A549 (cell line): ENCODE measurements around the gene GPATCH3. TPM values are rescaled to one million over a fixed set of nuclear protein-coding genes. Genes with fewer than 3 reads are reported as not detected.

Experiments used
- BCL3 ChIP-seq: fragments of >200 bp; sonication (Bioruptor Twin); formaldehyde crosslinking; IDR thresholded peaks from 3 replicates; pipeline ENCODE4 v1.6.1; 2016
- BHLHE40 ChIP-seq: IDR thresholded peaks from 2 replicates; pipeline ENCODE4 v1.6.1; 2012; ENCODE audit warnings: low read depth, low read length, inconsistent platforms
- CBX2 ChIP-seq: fragments of 200-600 bp; sonication (generic); IDR thresholded peaks from 2 replicates; pipeline ENCODE4 v1.6.1; 2016; ENCODE audit warnings: low read depth, mild to moderate bottlenecking, borderline replicate concordance
- CEBPB ChIP-seq, 2 experiments: fragments of >200 bp in 1 of 2; sonication (Bioruptor Twin) in 1 of 2; formaldehyde crosslinking in 1 of 2; IDR thresholded peaks; 2 replicates each; pipeline ENCODE4 v1.6.1; 2012 to 2016
- CHD2 ChIP-seq: fragments of 150-350 bp; IDR thresholded peaks from 2 replicates; pipeline ENCODE4 v1.6.1; 2014; ENCODE audit warnings: low read length; ENCODE audit not compliant: partially characterized antibody
- E2F6 ChIP-seq: IDR thresholded peaks from 2 replicates; pipeline ENCODE4 v1.6.1; 2012; ENCODE audit warnings: low read depth, borderline replicate concordance
- EP300 ChIP-seq, 2 experiments: fragments of >200 bp; sonication (Bioruptor Twin); formaldehyde crosslinking; IDR thresholded peaks; 2 replicates in 1 of 2; 3 replicates in 1 of 2; pipeline ENCODE4 v1.6.1; 2016 to 2017
- FOSB ChIP-seq: fragments of 250-450 bp; sonication (Bioruptor Pico); IDR thresholded peaks from 2 replicates; pipeline ENCODE4 v1.5.0; 2020; ENCODE audit warnings: mild to moderate bottlenecking, moderate library complexity
- HDAC2 ChIP-seq: fragments of 200-600 bp; sonication (generic); IDR thresholded peaks from 2 replicates; pipeline ENCODE4 v1.6.1; 2016
- HES2 ChIP-seq: fragments of >200 bp; sonication (Bioruptor Twin); formaldehyde crosslinking; IDR thresholded peaks from 2 replicates; pipeline ENCODE4 v1.6.1; 2016
- HOXB13 ChIP-seq: fragments of 250-450 bp; sonication (Bioruptor Pico); IDR thresholded peaks from 2 replicates; pipeline ENCODE4 v1.5.0; 2020; ENCODE audit warnings: low read depth, mild to moderate bottlenecking, moderate library complexity
- JUN ChIP-seq, 2 experiments: fragments of >200 bp; sonication (Bioruptor Twin); formaldehyde crosslinking; IDR thresholded peaks; 2 replicates in 1 of 2; 3 replicates in 1 of 2; pipeline ENCODE4 v1.6.1; 2016 to 2017
- JUNB ChIP-seq: fragments of >200 bp; sonication (Bioruptor Twin); formaldehyde crosslinking; IDR thresholded peaks from 2 replicates; pipeline ENCODE4 v1.6.1; 2016
- KDM1A ChIP-seq: fragments of 200-600 bp; sonication (generic); IDR thresholded peaks from 2 replicates; pipeline ENCODE4 v1.6.1; 2016; ENCODE audit warnings: low read depth, mild to moderate bottlenecking
- KDM5A ChIP-seq: fragments of 200-600 bp; sonication (generic); IDR thresholded peaks from 2 replicates; pipeline ENCODE4 v1.6.1; 2016; ENCODE audit warnings: antibody characterized with exemption, mild to moderate bottlenecking
- MAX ChIP-seq: IDR thresholded peaks from 2 replicates; pipeline ENCODE4 v1.6.1; 2012
- NFE2L2 ChIP-seq: fragments of 150-350 bp; conservative IDR thresholded peaks from 2 replicates; pipeline ENCODE4 v1.6.1; 2014; ENCODE audit warnings: low read length
- PBX3 ChIP-seq: IDR thresholded peaks from 2 replicates; pipeline ENCODE4 v1.6.1; 2012
- PHF8 ChIP-seq: fragments of 200-600 bp; sonication (generic); IDR thresholded peaks from 2 replicates; pipeline ENCODE4 v1.6.1; 2016; ENCODE audit warnings: low read depth, mild to moderate bottlenecking, antibody characterized with exemption, moderate library complexity, borderline replicate concordance
- POLR2AphosphoS2 ChIP-seq: conservative IDR thresholded peaks from 2 replicates; pipeline ENCODE4 v1.6.1; 2012; ENCODE audit warnings: low read length, improper control_type of control experiment, inconsistent platforms
- RARB ChIP-seq: fragments of 250-450 bp; sonication (Bioruptor Pico); IDR thresholded peaks from 2 replicates; pipeline ENCODE4 v1.8.0; 2021; ENCODE audit warnings: mild to moderate bottlenecking, moderate library complexity
- REST ChIP-seq: fragments of 200-600 bp; sonication (generic); IDR thresholded peaks from 2 replicates; pipeline ENCODE4 v1.6.1; 2016; ENCODE audit warnings: antibody characterized with exemption, mild to moderate bottlenecking, moderate library complexity
- TFCP2L1 ChIP-seq: fragments of 250-450 bp; sonication (Bioruptor Pico); IDR thresholded peaks from 2 replicates; pipeline ENCODE4 v1.5.0; 2021; ENCODE audit warnings: mild to moderate bottlenecking
- TP53 ChIP-seq: fragments of 250-450 bp; sonication (Bioruptor Pico); IDR thresholded peaks from 2 replicates; pipeline ENCODE4 v1.5.0; 2021; ENCODE audit warnings: mild to moderate bottlenecking, moderate library complexity
- ZC3H11A ChIP-seq: fragments of 450-650 bp; IDR thresholded peaks from 2 replicates; pipeline ENCODE4 v1.6.1; 2014; ENCODE audit warnings: antibody characterized with exemption, mild to moderate bottlenecking
- ZFP36 ChIP-seq: fragments of 450-650 bp; IDR thresholded peaks from 2 replicates; pipeline ENCODE4 v1.6.1; 2014; ENCODE audit warnings: borderline replicate concordance; ENCODE audit not compliant: partially characterized antibody
- ZSCAN20 ChIP-seq: fragments of 250-450 bp; sonication (Bioruptor Pico); IDR thresholded peaks from 2 replicates; pipeline ENCODE4 v1.8.0; 2022; ENCODE audit warnings: mild to moderate bottlenecking, moderate library complexity
- polyA plus RNA-seq, 4 experiments: library from polyadenylated mRNA; depleted of rRNA in 3 of 4; stranded (reverse); fragments of >200 nt; fragmentation: RNase III in 1 of 4; extraction: RNeasy Plus Mini Kit Qiagen cat#74134 plus additional on column Dnase treatment in 1 of 4; gene quantifications; 2 replicates in 3 of 4; 3 replicates in 1 of 4; pipeline ENCODE4 v1.2.3, GENCODE V29; 2011 to 2017

GPATCH3 gene
- polyA plus RNA-seq, 2 of the 4 experiments (the other 2 are of a cell fraction): 5.4 to 8.7 TPM

GRCh38 chr1:26900001-26900814 lies at the start of gene GPATCH3 (continued):
- TF ChIP-seq REST (peak; percentile 91), NFE2L2 (no peak), ZSCAN20 (CRISPR knock-in tag) (no peak), E2F6 (no peak), TFCP2L1 (CRISPR knock-in tag) (no peak), EP300 (IDR thresholded peaks at IDR 0.05) (no peak), ZC3H11A (no peak), TP53 (no peak), HOXB13 (CRISPR knock-in tag) (no peak), ZFP36 (no peak), KDM1A (no peak), JUN (IDR thresholded peaks at IDR 0.05) (peak; percentile 37 to 64; a peak in 2 of 5 replicates), JUNB (no peak), PHF8 (peak; percentile 76), CBX2 (no peak), CEBPB (IDR thresholded peaks at IDR 0.05) (peak in 1 of 2 experiments; percentile 63; a peak in 1 of 4 replicates), PBX3 (no peak), HES2 (no peak), BHLHE40 (no peak), HDAC2 (peak; percentile 88; the same call in 1 of the 2 replicates), RARB (no peak), POLR2AphosphoS2 (no peak), KDM5A (peak; percentile 99), CHD2 (peak; percentile 96), MAX (peak; percentile 45; the same call in 1 of the 2 replicates), FOSB (no peak), BCL3 (0 out of 3 replicates have a peak, but pooled peaks have one; percentile 41)
